ENCODE data around the gene STK39. TPM values are rescaled to one million over a fixed set of nuclear protein-coding genes. Genes with fewer than 3 reads are reported as not detected.

STK39 gene
- total RNA-seq, 4 donors from 2014 or later: 13.8 to 28.2 (median 18.3) TPM

DNA sequence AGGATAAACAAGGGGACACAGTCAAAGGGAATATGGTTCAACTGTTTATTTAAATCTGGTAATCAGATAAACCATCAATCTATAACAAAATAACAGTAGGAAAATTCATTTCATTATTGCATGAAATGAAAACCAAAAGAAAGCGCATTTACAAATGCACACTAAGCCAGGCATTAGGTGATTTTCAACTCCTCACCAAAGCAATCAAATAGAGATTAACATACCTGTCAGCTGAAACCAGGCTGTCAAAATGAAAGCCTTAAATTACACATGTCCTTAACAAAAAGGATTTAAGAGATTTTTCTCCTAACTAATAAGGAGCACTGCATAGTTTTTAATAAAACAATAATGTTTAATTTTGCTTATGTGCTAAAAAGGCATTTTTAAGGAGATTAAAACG lies 23.0 kb downstream of the STK39 start:
- DNase-seq (ENCODE audit: low spot score in 2 of 2): no peak
- no peaks in the 10 kb centered on the region for H3K27me3 ChIP-seq
- no peak overlapping the region for H3K4me3 ChIP-seq
- 95% methylated on average over 2 of the region's 2 CpGs for WGBS
- H3K36me3 ChIP-seq: no peaks in the 10 kb centered on the region
- TF ChIP-seq POLR2AphosphoS5 (IDR thresholded peaks at IDR 0.05): no peak
- TF ChIP-seq POLR2A (IDR thresholded peaks at IDR 0.05): no peak
- TF ChIP-seq, protein P1, sequence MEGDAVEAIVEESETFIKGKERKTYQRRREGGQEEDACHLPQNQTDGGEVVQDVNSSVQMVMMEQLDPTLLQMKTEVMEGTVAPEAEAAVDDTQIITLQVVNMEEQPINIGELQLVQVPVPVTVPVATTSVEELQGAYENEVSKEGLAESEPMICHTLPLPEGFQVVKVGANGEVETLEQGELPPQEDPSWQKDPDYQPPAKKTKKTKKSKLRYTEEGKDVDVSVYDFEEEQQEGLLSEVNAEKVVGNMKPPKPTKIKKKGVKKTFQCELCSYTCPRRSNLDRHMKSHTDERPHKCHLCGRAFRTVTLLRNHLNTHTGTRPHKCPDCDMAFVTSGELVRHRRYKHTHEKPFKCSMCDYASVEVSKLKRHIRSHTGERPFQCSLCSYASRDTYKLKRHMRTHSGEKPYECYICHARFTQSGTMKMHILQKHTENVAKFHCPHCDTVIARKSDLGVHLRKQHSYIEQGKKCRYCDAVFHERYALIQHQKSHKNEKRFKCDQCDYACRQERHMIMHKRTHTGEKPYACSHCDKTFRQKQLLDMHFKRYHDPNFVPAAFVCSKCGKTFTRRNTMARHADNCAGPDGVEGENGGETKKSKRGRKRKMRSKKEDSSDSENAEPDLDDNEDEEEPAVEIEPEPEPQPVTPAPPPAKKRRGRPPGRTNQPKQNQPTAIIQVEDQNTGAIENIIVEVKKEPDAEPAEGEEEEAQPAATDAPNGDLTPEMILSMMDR (IDR thresholded peaks at IDR 0.05): no peak
- no peak for TF ChIP-seq EP300 (IDR thresholded peaks at IDR 0.05)
- H3K4me1 ChIP-seq: no peaks in the 10 kb centered on the region
- no peaks in the 10 kb centered on the region for H3K9me3 ChIP-seq
- H3K27ac ChIP-seq: no peak overlapping the region

- Histone ChIP-seq H3K27me3 (no peaks in the 10 kb centered on the region), H3K27ac (no peak overlapping the region), H3K9me3 (no peaks in the 10 kb centered on the region), H3K4me1 (no peaks in the 10 kb centered on the region), H3K4me3 (no peak overlapping the region), H3K36me3 (no peaks in the 10 kb centered on the region)
- WGBS: 90% methylated on average over 3 of the region's 3 CpGs
- no peak for TF ChIP-seq POLR2AphosphoS5 (IDR thresholded peaks at IDR 0.05)
- DNase-seq (ENCODE audit: low spot score in 2 of 2): no peak
Measured at GRCh38 chr2:168222088-168222487, 25.3 kb downstream of the STK39 start.

- no peaks in the 10 kb centered on the region for H3K4me1 ChIP-seq
- H3K27ac ChIP-seq: no peak overlapping the region
- no peaks in the 10 kb centered on the region for H3K27me3 ChIP-seq
- H3K9me3 ChIP-seq: no peaks in the 10 kb centered on the region
- no peak overlapping the region for H3K4me3 ChIP-seq
- H3K36me3 ChIP-seq: no peaks in the 10 kb centered on the region
- WGBS: 80% methylated on average over 11 of the region's 11 CpGs
- TF ChIP-seq, protein P1 (IDR thresholded peaks at IDR 0.05): no peak
- TF ChIP-seq EP300 (IDR thresholded peaks at IDR 0.05) (no peak), POLR2AphosphoS5 (IDR thresholded peaks at IDR 0.05) (no peak), POLR2A (IDR thresholded peaks at IDR 0.05) (no peak)
- no peak for DNase-seq (ENCODE audit: low spot score in 2 of 2)
Measured at GRCh38 chr2:168220965-168221819, 26.2 kb downstream of the STK39 start.

DNA sequence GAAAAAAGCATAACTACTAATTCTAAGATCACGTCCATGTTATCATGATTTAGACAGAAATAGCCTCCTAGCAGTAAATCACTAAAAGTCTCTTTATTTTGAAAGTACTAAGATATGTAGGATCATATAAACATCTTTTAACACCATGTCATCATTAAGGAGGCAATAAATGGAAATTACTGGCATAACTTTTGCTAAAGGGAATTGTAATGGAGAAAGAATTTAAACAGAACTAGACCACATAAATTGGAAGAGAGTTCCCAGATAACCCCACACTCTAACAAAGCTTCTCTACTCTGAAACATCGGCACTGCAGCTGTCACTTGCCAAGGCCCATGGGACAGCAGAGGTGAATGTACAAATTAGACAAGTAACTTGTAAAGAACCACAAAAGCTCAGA lies 29.5 kb downstream of the STK39 start:
- no peak overlapping the region for H3K27ac ChIP-seq
- no peaks in the 10 kb centered on the region for H3K4me1 ChIP-seq
- no peaks in the 10 kb centered on the region for H3K27me3 ChIP-seq
- H3K36me3 ChIP-seq: no peaks in the 10 kb centered on the region
- no peak overlapping the region for H3K4me3 ChIP-seq
- 84% methylated on average over 2 of the region's 2 CpGs for WGBS
- TF ChIP-seq EP300 (IDR thresholded peaks at IDR 0.05) (no peak), POLR2A (IDR thresholded peaks at IDR 0.05) (no peak), POLR2AphosphoS5 (IDR thresholded peaks at IDR 0.05) (no peak)
- TF ChIP-seq, protein P1 (IDR thresholded peaks at IDR 0.05): no peak
- no peak for DNase-seq (ENCODE audit: low spot score in 2 of 2)
- H3K9me3 ChIP-seq: no peaks in the 10 kb centered on the region

DNA sequence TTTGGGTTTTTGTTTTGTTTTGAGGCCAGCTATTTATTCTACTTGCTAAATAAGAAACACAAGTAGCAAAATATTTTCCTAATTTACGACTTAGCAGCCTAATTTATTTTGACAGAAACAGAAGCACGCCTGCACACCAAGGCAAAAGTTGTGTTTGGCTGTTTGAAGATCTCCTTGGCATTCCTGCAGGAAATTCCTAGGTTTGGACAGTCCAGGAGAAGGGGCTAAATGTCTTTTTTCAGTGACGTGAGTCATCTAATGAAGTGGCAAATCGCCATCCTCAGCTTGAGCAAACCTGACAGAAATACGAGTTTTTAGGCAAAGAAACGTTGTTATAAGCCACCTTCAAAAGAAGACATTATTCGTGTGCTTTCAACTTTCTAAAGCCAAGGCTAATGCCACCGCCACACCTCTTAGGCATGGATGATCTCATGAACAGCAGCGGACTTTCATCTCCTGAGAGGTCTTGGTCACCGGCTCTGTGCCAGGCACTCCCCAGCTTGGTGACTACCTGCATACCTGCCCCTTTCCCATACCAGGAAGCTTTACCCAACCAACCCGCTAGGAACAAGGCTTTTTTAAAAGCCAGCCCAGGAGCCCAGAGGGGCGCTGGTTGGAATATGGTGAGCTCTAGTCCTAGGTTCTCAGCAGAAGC lies 30.9 kb downstream of the STK39 start:
- H3K36me3 ChIP-seq: no peaks in the 10 kb centered on the region
- H3K27ac ChIP-seq: no peak overlapping the region
- H3K27me3 ChIP-seq: no peaks in the 10 kb centered on the region
- TF ChIP-seq POLR2A (IDR thresholded peaks at IDR 0.05) (no peak), EP300 (IDR thresholded peaks at IDR 0.05) (no peak), POLR2AphosphoS5 (IDR thresholded peaks at IDR 0.05) (no peak)
- TF ChIP-seq, protein P1 (IDR thresholded peaks at IDR 0.05): no peak
- H3K4me3 ChIP-seq: no peak overlapping the region
- DNase-seq (ENCODE audit: low spot score in 2 of 2): no peak
- H3K4me1 ChIP-seq: peaks cover 3% of the 10 kb centered on the region
- WGBS: 89% methylated on average over 12 of the region's 12 CpGs
- no peaks in the 10 kb centered on the region for H3K9me3 ChIP-seq
